Endothelial cell of umbilical vein (primary cell): Measurements from ENCODE around the gene CEBPG. TPM values are rescaled to one million over a fixed set of nuclear protein-coding genes. Genes with fewer than 3 reads are reported as not detected.

Source experiments
- BruUV-seq: library from RNA; stranded (reverse); fragments of 400-500 nt; replicated peaks from 2 replicates; lab custom pipeline; 2021; lab: Mats Ljungman, UMichigan
- CTCF ChIA-PET: fragments of 300-600, 350-600 bp; sonication (Branson Sonifier 250); formaldehyde crosslinking; loops from one replicate; lab custom pipeline; 2021; ENCODE audit warnings: antibody characterized with exemption, inconsistent platforms; lab: Charles Lee
- POLR2A ChIA-PET: fragments of 300-600, 350-600 bp; sonication (Branson Sonifier 250); formaldehyde crosslinking; loops from one replicate; lab custom pipeline; 2021; ENCODE audit warnings: antibody characterized with exemption, inconsistent platforms; lab: Charles Lee
- DNase-seq: peaks from one replicate; pipeline ENCODE4 v3.0.0-alpha.2; 2011; ENCODE audit warnings: low read depth, low spot score
- FAIRE-seq: peaks from 2 replicates; lab custom pipeline; 2011; peaks lifted over from hg19 to GRCh38; lab: Jason Lieb, UNC
- H2AFZ ChIP-seq: 2 replicates; pipeline ENCODE4 v1.6.0; 2012; ENCODE audit warnings: low read depth, low read length, control low read depth, inconsistent platforms
- H3K27ac ChIP-seq: 2 replicates; pipeline ENCODE4 v1.5.1; 2011; ENCODE audit warnings: low read depth, mild to moderate bottlenecking, control low read depth, low read length, moderate library complexity; ENCODE audit not compliant: insufficient read depth
- H3K27me3 ChIP-seq, 2 experiments: 2 replicates each; pipeline versions ENCODE4 v1.6.0 to v1.6.1; 2011; ENCODE audit warnings: low read length in 2 of 2, mixed read lengths in 1 of 2; ENCODE audit not compliant: control insufficient read depth in 2 of 2, insufficient read depth in 2 of 2
- H3K36me3 ChIP-seq, 2 experiments: 2 replicates in 1 of 2; 3 replicates in 1 of 2; pipeline ENCODE4 v1.5.1; 2011; ENCODE audit warnings: low read length in 2 of 2, mild to moderate bottlenecking in 1 of 2, moderate library complexity in 1 of 2; ENCODE audit not compliant: control insufficient read depth in 2 of 2, insufficient read depth in 2 of 2; ENCODE audit errors: extremely low read depth in 1 of 2
- H3K4me1 ChIP-seq: 3 replicates; pipeline ENCODE4 v1.5.1; 2011; ENCODE audit warnings: mild to moderate bottlenecking, low read length; ENCODE audit not compliant: control insufficient read depth, insufficient read depth; ENCODE audit errors: extremely low read depth
- H3K4me2 ChIP-seq: 2 replicates; pipeline ENCODE4 v1.6.1; 2011; ENCODE audit warnings: low read length, control low read depth, mixed read lengths; ENCODE audit not compliant: insufficient read depth
- H3K4me3 ChIP-seq, 3 experiments: fragments of 200-600 bp in 1 of 3; sonication (generic), shearing (Covaris generic) in 1 of 3; replicated peaks in 1 of 3; 2 replicates each; pipeline ENCODE4 v1.5.1; 2011 to 2016; ENCODE audit warnings: control low read depth in 3 of 3, low read length in 3 of 3, mild to moderate bottlenecking in 2 of 3, inconsistent platforms in 1 of 3, low read depth in 1 of 3, moderate library complexity in 1 of 3; ENCODE audit not compliant: insufficient read depth in 1 of 3
- H3K79me2 ChIP-seq: 2 replicates; pipeline ENCODE4 v1.6.0; 2012; ENCODE audit warnings: low read length, inconsistent platforms; ENCODE audit not compliant: control insufficient read depth, insufficient read depth
- H3K9ac ChIP-seq: replicated peaks from 2 replicates; pipeline ENCODE3; 2011; ENCODE audit warnings: low read length, control low read depth; ENCODE audit not compliant: insufficient read depth; ENCODE audit errors: extremely low read depth
- H3K9me1 ChIP-seq: replicated peaks from 3 replicates; pipeline ENCODE4 v1.6.0; 2011; ENCODE audit warnings: mild to moderate bottlenecking, low read length; ENCODE audit not compliant: control insufficient read depth, insufficient read depth; ENCODE audit errors: extremely low read depth
- H3K9me3 ChIP-seq: replicated peaks from 2 replicates; pipeline ENCODE4 v1.5.1; 2012; ENCODE audit warnings: low read length, inconsistent platforms; ENCODE audit not compliant: control insufficient read depth, insufficient read depth
- H4K20me1 ChIP-seq: replicated peaks from 2 replicates; pipeline ENCODE3; 2011; ENCODE audit warnings: mild to moderate bottlenecking, low read length; ENCODE audit not compliant: control insufficient read depth, insufficient read depth; ENCODE audit errors: extremely low read depth
- CTCF ChIP-seq, 2 donors: IDR thresholded peaks; 1 replicate in 1 of 2; 2 replicates in 1 of 2; pipeline ENCODE4 v1.5.1; 2011; ENCODE audit warnings: low read length in 2 of 2, mild to moderate bottlenecking in 2 of 2, moderate library complexity in 2 of 2, control low read depth in 1 of 2, inconsistent platforms in 1 of 2, low read depth in 1 of 2; ENCODE audit not compliant: insufficient read depth in 1 of 2; ENCODE audit errors: extremely low read depth in 1 of 2
- POLR2A ChIP-seq: IDR thresholded peaks from 2 replicates; pipeline ENCODE4 v1.6.1; 2012; ENCODE audit warnings: low read depth, mild to moderate bottlenecking, control low read depth, low read length
- POLR2AphosphoS5 ChIP-seq: IDR thresholded peaks from 2 replicates; pipeline ENCODE4 v1.6.1; 2012; ENCODE audit warnings: low read depth, mild to moderate bottlenecking, control low read depth, low read length, moderate library complexity; ENCODE audit not compliant: insufficient read depth
- dilution Hi-C: fragments of 300-500 bp; cut with MboI; formaldehyde crosslinking; loops from one replicate; pipeline ENCODE4 v1.15.0; 2019; ENCODE audit warnings: low sequenced_read_pairs; ENCODE audit not compliant: extremely low pct_ligation_motif_present
- intact Hi-C: fragments of 100-400 bp; cut with micrococcal nuclease; formaldehyde crosslinking; loops from one replicate; pipeline ENCODE4 v1.10.0; 2022
- polyA plus RNA-seq, 4 experiments: library from polyadenylated mRNA; depleted of rRNA in 3 of 4; stranded (reverse) in 3 of 4; unstranded in 1 of 4; fragments of >200 nt; gene quantifications; 2 replicates each; pipeline versions ENCODE4 v1.2.1 to v1.2.3, GENCODE V29; 2011 to 2012; ENCODE audit warnings: missing spikeins in 1 of 4
- total RNA-seq: library from RNA; stranded (reverse); gene quantifications from 2 replicates; pipeline ENCODE4 v1.2.3, GENCODE V29; 2021

The CEBPG gene
- total and polyA plus RNA-seq, 2 donors (not counting 3 experiments of a cell fraction or from before 2014, with no cell fraction given): 10.2 to 24.6 TPM

- FAIRE-seq (no peak), DNase-seq (peak; percentile 56)
- no peak overlapping the region for H3K4me2 ChIP-seq
- no peak overlapping the region for H3K9ac ChIP-seq
- H3K4me1 ChIP-seq: peaks cover 7% of the 10 kb centered on the region
- intact Hi-C loops (no loop called here), dilution Hi-C loops (no loop called here)
- no peak overlapping the region for H2AFZ ChIP-seq
- no peaks in the 10 kb centered on the region for H3K27me3 ChIP-seq
- H3K4me3 ChIP-seq: no peak overlapping the region
- ChIA-PET POLR2A (interaction anchor here (1.2 kb wide), 1 partner anchor 16 kb away, joined by 3 read pairs; the partner anchor contains the start of gene CEBPG), CTCF (interaction anchor here (1.1 to 2.7 kb wide), 3 partner anchors 16 to 153 kb away, joined by 3 to 7 read pairs (median 4); no protein-coding TSS in a partner anchor)
- no peaks in the 10 kb centered on the region for H3K9me3 ChIP-seq
- H3K36me3 ChIP-seq: peaks cover 0 to 6% of the 10 kb centered on the region in 2 experiments
- no peaks in the 10 kb centered on the region for H4K20me1 ChIP-seq
- no peaks in the 10 kb centered on the region for H3K9me1 ChIP-seq
- TF ChIP-seq POLR2A: no peak
- H3K27ac ChIP-seq: no peak overlapping the region
- peaks cover 2% of the 10 kb centered on the region for H3K79me2 ChIP-seq
- no TSS peak for BruUV-seq
Observed at GRCh38 chr19:33390101-33390907, 16.8 kb downstream of the CEBPG start.

- Histone ChIP-seq H3K9ac (no peak overlapping the region), H3K9me3 (no peaks in the 10 kb centered on the region), H3K79me2 (peaks cover 2% of the 10 kb centered on the region), H4K20me1 (no peaks in the 10 kb centered on the region), H3K4me2 (no peak overlapping the region), H3K9me1 (no peaks in the 10 kb centered on the region), H3K36me3 (peaks cover 0 to 6% of the 10 kb centered on the region in 2 experiments), H3K4me1 (peaks cover 11% of the 10 kb centered on the region), H2AFZ (no peak overlapping the region), H3K4me3 (no peak overlapping the region), H3K27me3 (no peaks in the 10 kb centered on the region), H3K27ac (no peak overlapping the region)
- BruUV-seq: no TSS peak
- ChIA-PET POLR2A (interaction anchor here (1.2 kb wide), 1 partner anchor 17 kb away, joined by 3 read pairs; the partner anchor contains the start of gene CEBPG), CTCF (interaction anchor here (0.6 to 2.7 kb wide), 6 partner anchors 13 to 207 kb away, joined by 3 to 7 read pairs (median 4); no protein-coding TSS in a partner anchor)
- dilution Hi-C loops: no loop called here
- intact Hi-C loops: no loop called here
- TF ChIP-seq POLR2A (no peak), POLR2AphosphoS5 (no peak), CTCF (IDR thresholded peaks at IDR 0.05; ENCODE audit: extremely low read depth in 1 of 2, insufficient read depth in 1 of 2, low read depth in 1 of 2, low read length in 2 of 2) (no peak)
- FAIRE-seq: no peak
- DNase-seq: no peak
Observed at GRCh38 chr19:33390908-33391630, 17.6 kb downstream of the CEBPG start.
